Measurements from ENCODE around the gene UGT1A4.

The UGT1A4 gene

GRCh38 chr2:233801357-233802131 lies 83.0 kb downstream of the UGT1A4 start:
- Mint-ChIP-seq H3K36me3 (no peaks in the 10 kb centered on the region), H3K9me3 (no peaks in the 10 kb centered on the region), H3K4me3 (no peak overlapping the region), H3K27ac (no peak overlapping the region), H3K4me1 (peaks cover 7% of the 10 kb centered on the region)
- ATAC-seq (peak; percentile 78), DNase-seq (ENCODE audit: low spot score in 2 of 2) (peak in 1 of 2 donors; percentile 43)

DNA sequence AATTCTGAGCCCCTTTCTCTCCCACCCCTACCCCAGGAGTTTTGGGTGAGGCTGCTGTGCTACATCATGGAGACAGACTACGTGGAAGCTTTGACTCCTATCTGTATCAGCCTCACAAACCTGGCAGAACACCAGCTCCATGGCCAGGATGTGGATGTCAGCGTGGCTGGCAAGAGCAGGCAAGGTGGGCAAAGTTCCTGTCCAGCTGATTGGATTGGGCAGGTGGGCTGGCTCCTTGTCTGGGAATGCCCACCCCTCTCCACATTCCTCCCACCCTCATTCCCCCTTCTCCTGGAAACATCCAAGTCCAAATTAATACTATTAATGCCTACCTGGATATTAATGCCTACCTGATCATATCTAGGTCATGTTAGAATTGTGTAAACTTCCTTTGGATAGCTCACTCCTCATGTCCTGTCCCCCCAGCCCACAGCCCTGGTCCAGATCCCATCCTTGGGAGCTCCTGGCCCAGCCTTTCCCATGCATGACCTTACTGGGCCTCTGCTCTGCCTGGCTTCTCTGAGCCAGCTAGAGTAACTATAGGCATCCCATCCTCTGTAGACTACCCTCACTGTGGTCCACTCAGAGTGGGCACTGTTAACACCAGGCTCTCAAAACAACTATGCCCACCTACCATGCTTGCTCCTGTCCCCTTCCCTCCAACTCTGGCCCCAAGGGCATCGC lies 83.7 kb downstream of the UGT1A4 start:
- Mint-ChIP-seq H3K9me3 (no peaks in the 10 kb centered on the region), H3K4me1 (peaks cover 7% of the 10 kb centered on the region), H3K4me3 (no peak overlapping the region), H3K36me3 (no peaks in the 10 kb centered on the region), H3K27ac (no peak overlapping the region)
- no peak for DNase-seq (ENCODE audit: low spot score in 2 of 2)
- no peak for ATAC-seq

- Mint-ChIP-seq H3K27ac (no peak overlapping the region), H3K9me3 (no peaks in the 10 kb centered on the region), H3K4me3 (no peak overlapping the region), H3K4me1 (peaks cover 7% of the 10 kb centered on the region), H3K36me3 (no peaks in the 10 kb centered on the region)
- ATAC-seq (no peak), DNase-seq (ENCODE audit: low spot score in 2 of 2) (no peak)
Observed at GRCh38 chr2:233803292-233803911, 84.9 kb downstream of the UGT1A4 start.

GRCh38 chr2:233803994-233804393 lies 85.5 kb downstream of the UGT1A4 start:
- Mint-ChIP-seq H3K4me3 (no peak overlapping the region), H3K4me1 (peaks cover 7% of the 10 kb centered on the region), H3K9me3 (no peaks in the 10 kb centered on the region), H3K27ac (no peak overlapping the region), H3K36me3 (no peaks in the 10 kb centered on the region)
- DNase-seq (ENCODE audit: low spot score in 2 of 2) (no peak), ATAC-seq (no peak)

DNA sequence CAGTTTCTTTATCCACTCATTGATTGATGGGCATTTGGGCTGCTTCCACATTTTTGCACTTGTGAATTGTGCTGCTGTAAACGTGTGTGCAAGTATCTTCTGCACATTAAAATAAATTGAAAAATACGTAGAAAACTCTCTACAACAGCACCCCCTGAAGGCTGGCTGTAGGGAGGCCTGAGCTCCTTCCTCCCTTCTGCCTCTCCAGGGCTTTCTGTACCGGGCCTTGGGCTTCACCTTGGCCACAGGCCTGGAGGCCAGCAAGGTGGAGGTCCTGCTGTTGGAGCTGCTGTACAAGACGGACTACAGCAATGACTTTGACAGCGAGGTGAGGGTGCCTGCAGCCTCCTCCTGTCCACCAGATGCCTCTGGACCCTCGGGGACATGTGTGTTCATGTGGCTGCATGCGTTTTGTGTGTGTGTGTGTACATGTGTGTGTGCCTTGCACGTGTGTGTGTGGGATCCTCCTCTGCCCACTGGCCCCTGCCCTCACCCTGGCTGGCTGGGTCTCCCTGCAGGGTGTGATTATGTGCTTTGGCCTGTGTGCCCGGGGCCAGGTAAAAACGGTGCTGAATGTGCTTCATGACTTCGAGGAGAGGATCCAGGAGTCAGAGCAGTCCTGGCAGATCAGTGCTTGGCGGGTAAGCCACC lies 88.8 kb downstream of the UGT1A4 start:
- Mint-ChIP-seq H3K9me3 (no peaks in the 10 kb centered on the region), H3K4me1 (no peaks in the 10 kb centered on the region), H3K27ac (no peak overlapping the region), H3K36me3 (no peaks in the 10 kb centered on the region), H3K4me3 (no peak overlapping the region)
- ATAC-seq (no peak), DNase-seq (ENCODE audit: low spot score in 2 of 2) (no peak)

GRCh38 chr2:233807966-233808935 lies 89.7 kb downstream of the UGT1A4 start:
- ATAC-seq (no peak), DNase-seq (ENCODE audit: low spot score in 2 of 2) (no peak)
- Mint-ChIP-seq H3K4me1 (no peaks in the 10 kb centered on the region), H3K27ac (no peak overlapping the region), H3K36me3 (no peaks in the 10 kb centered on the region), H3K9me3 (no peaks in the 10 kb centered on the region), H3K4me3 (no peak overlapping the region)

- no peaks in the 10 kb centered on the region for H3K9me3 Mint-ChIP-seq
- no peak for ATAC-seq
- no peak overlapping the region for H3K4me3 Mint-ChIP-seq
- no peak overlapping the region for H3K27ac Mint-ChIP-seq
- H3K36me3 Mint-ChIP-seq, result no peaks in the 10 kb centered on the region
- no peak for DNase-seq (ENCODE audit: low spot score in 2 of 2)
- no peaks in the 10 kb centered on the region for H3K4me1 Mint-ChIP-seq
Observed at GRCh38 chr2:233810385-233810784, 91.8 kb downstream of the UGT1A4 start.

- DNase-seq (ENCODE audit: low spot score in 2 of 2), result no peak
- Mint-ChIP-seq H3K27ac (no peak overlapping the region), H3K4me1 (no peaks in the 10 kb centered on the region), H3K4me3 (no peak overlapping the region), H3K36me3 (no peaks in the 10 kb centered on the region), H3K9me3 (no peaks in the 10 kb centered on the region)
- ATAC-seq, result no peak
Observed at GRCh38 chr2:233811087-233811486, 92.6 kb downstream of the UGT1A4 start.

GRCh38 chr2:233811732-233812131 lies 93.2 kb downstream of the UGT1A4 start:
- ATAC-seq, result no peak

DNA sequence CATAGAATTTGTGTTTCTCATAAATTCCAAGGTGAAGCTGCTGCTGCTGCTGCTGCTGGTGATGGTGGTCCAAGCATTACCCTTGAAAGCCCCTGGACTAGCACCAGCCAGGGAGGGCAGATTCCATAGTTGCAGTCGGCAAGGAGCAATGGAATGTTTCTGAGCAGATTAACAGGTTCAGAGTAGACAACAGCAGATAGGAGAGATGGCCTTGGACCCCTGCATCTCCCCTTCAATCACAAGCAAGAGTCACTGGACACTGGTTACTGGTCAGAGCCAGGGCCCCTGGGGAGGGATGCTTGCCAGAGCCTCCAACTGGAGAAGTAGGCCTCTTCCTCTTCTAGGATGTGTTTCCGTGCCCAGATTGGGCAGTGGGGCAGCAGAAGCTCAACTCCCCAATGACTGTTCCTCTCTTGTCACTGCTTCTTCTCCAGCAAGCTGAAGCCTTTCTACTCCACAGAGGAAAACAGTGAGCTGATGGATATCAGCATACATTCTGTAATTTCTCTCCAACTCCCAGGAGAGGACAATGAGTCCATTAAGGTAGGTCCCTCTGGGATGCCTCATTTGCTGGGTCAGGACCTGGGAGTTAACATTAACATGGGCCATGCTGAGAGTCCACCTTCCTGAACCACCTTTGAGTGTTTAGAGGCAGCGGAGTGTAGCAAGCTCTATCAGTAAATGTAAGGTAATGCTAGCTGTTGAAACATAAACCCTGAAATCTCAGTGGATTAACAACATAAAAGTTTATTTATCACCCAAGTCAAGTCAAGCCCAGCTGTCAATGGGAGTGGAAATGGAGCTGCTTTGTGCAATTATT lies 94.9 kb downstream of the UGT1A4 start:
- Mint-ChIP-seq H3K4me3 (no peak overlapping the region), H3K4me1 (peaks cover 4% of the 10 kb centered on the region), H3K9me3 (no peaks in the 10 kb centered on the region), H3K36me3 (no peaks in the 10 kb centered on the region), H3K27ac (no peak overlapping the region)
- DNase-seq (ENCODE audit: low spot score in 2 of 2) (no peak), ATAC-seq (no peak)

More at GRCh38 chr2:233811732-233812131, 93.2 kb downstream of the UGT1A4 start:
- Mint-ChIP-seq H3K9me3 (no peaks in the 10 kb centered on the region), H3K4me3 (no peak overlapping the region), H3K4me1 (no peaks in the 10 kb centered on the region), H3K27ac (no peak overlapping the region), H3K36me3 (no peaks in the 10 kb centered on the region)
- DNase-seq (ENCODE audit: low spot score in 2 of 2), result no peak

GRCh38 chr2:233814056-233814835 lies 95.7 kb downstream of the UGT1A4 start:
- Mint-ChIP-seq H3K9me3 (no peaks in the 10 kb centered on the region), H3K4me3 (no peak overlapping the region), H3K4me1 (peaks cover 4% of the 10 kb centered on the region), H3K36me3 (no peaks in the 10 kb centered on the region), H3K27ac (no peak overlapping the region)
- DNase-seq (ENCODE audit: low spot score in 2 of 2) (no peak), ATAC-seq (no peak)

DNA sequence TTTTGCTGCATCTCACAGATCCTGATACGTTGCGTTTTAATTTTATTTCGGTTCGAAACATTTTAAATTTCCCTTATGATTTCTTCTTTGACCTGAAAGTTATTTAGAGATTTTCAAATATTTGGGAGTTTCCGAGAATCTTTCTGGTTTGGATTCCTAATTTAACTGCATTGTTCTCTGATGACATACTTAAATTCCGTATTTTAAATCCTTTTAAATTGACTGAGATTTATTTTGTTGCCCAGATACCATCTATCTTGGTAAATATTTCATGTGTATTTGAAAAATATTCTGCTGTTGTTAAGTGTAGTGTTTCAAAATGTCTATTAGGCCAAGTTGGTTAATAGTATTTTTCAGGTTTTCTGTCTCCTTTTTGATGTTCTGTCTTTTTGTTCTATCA lies 97.3 kb downstream of the UGT1A4 start:
- no peak overlapping the region for H3K27ac Mint-ChIP-seq
- H3K9me3 Mint-ChIP-seq, result no peaks in the 10 kb centered on the region
- DNase-seq (ENCODE audit: low spot score in 2 of 2) (no peak), ATAC-seq (no peak)
- no peaks in the 10 kb centered on the region for H3K36me3 Mint-ChIP-seq
- peaks cover 4% of the 10 kb centered on the region for H3K4me1 Mint-ChIP-seq
- no peak overlapping the region for H3K4me3 Mint-ChIP-seq

DNA sequence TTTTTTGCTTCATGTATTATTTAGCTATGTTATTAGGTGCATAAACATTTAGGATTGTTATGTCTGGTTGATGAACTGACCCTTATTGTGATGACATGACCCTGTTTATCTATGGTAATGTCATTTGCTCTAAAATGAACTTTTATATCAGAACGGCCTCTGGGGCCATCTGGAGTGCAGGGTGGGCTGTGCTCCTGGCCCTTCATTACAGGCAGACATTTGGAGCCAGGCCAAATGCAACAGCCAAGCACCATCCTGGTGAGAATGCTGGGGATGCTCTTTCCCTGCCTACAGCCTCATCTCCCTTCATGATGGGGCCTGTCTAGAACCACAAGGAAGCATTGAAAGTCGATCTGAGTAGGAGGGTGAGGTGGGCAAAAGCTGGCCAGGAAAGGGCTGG lies 97.8 kb downstream of the UGT1A4 start:
- Mint-ChIP-seq H3K27ac (no peak overlapping the region), H3K9me3 (no peaks in the 10 kb centered on the region), H3K36me3 (no peaks in the 10 kb centered on the region), H3K4me3 (no peak overlapping the region), H3K4me1 (peaks cover 4% of the 10 kb centered on the region)
- DNase-seq (ENCODE audit: low spot score in 2 of 2) (no peak), ATAC-seq (no peak)

All from stimulated activated effector memory CD8-positive, alpha-beta T cell treated with anti-CD3 and anti-CD28 coated beads, Interleukin-12 subunit alpha, Interleukin-12 subunit beta, amount 100 ng/mL, for 72 hours (primary cell).